H1 (cell line): ENCODE measurements around the gene S100P. TPM values are rescaled to one million over a fixed set of nuclear protein-coding genes. Genes with fewer than 3 reads are reported as not detected.
A peak's percentile ranks its signal among the peaks of the same experiment; 100 is the strongest.

Source experiments
- CTCF ChIA-PET: fragments of 300-600 bp; sonication (Branson Sonifier 250); formaldehyde crosslinking; loops from one replicate; lab custom pipeline; 2021; ENCODE audit not compliant: partially characterized antibody; lab: Charles Lee
- POLR2A ChIA-PET: fragments of 300-600 bp; sonication (Branson Sonifier 250); formaldehyde crosslinking; loops from one replicate; lab custom pipeline; 2021; ENCODE audit warnings: inconsistent platforms; ENCODE audit not compliant: partially characterized antibody; lab: Charles Lee
- DNase-seq, 2 experiments: peaks; one replicate each; pipeline versions ENCODE4 v3.0.0 to v3.0.0-alpha.2; 2010 to 2022; ENCODE audit warnings: low spot score in 2 of 2, low read depth in 1 of 2, mixed read lengths in 1 of 2
- FAIRE-seq: peaks from 2 replicates; lab custom pipeline; 2011; peaks lifted over from hg19 to GRCh38; lab: Jason Lieb, UNC
- H2AFZ ChIP-seq: 2 replicates; pipeline ENCODE4 v1.8.1; 2012; ENCODE audit warnings: low read length, inconsistent platforms
- H2AK5ac ChIP-seq: 2 replicates; pipeline ENCODE4 v1.6.1; 2013; ENCODE audit warnings: low read depth, low read length
- H2BK120ac ChIP-seq: replicated peaks from 2 replicates; pipeline ENCODE3; 2013; ENCODE audit warnings: low read depth, low read length, inconsistent platforms
- H2BK12ac ChIP-seq: 2 replicates; pipeline ENCODE4 v1.6.1; 2013; ENCODE audit warnings: low read depth, low read length
- H2BK15ac ChIP-seq: 2 replicates; pipeline ENCODE4 v1.6.1; 2013; ENCODE audit warnings: low read length
- H2BK20ac ChIP-seq: 2 replicates; pipeline ENCODE4 v1.6.1; 2013; ENCODE audit warnings: low read length
- H2BK5ac ChIP-seq: 2 replicates; pipeline ENCODE4 v1.6.1; 2013; ENCODE audit warnings: low read depth, low read length
- H3K14ac ChIP-seq: 2 replicates; pipeline ENCODE4 v1.6.1; 2013; ENCODE audit warnings: inconsistent platforms; ENCODE audit not compliant: insufficient read length
- H3K18ac ChIP-seq: 2 replicates; pipeline ENCODE4 v1.6.1; 2013; ENCODE audit warnings: low read length; ENCODE audit errors: extremely low read depth
- H3K23ac ChIP-seq: 2 replicates; pipeline ENCODE4 v1.6.1; 2013; ENCODE audit warnings: inconsistent platforms; ENCODE audit not compliant: insufficient read length
- H3K23me2 ChIP-seq: 2 replicates; pipeline ENCODE4 v1.6.1; 2013; ENCODE audit warnings: low read depth, low read length
- H3K27ac ChIP-seq: 2 replicates; pipeline ENCODE4 v1.6.1; 2011; ENCODE audit warnings: low read depth, low read length, inconsistent platforms
- H3K27me3 ChIP-seq, 4 experiments: replicated peaks in 1 of 4; 1 replicate in 1 of 4; 2 replicates in 3 of 4; pipeline versions ENCODE4 v1.6.1 to v1.8.1; 2011 to 2013; ENCODE audit warnings: low read length in 3 of 4, mild to moderate bottlenecking in 3 of 4, inconsistent platforms in 2 of 4, mixed read lengths in 2 of 4, moderate library complexity in 1 of 4; ENCODE audit not compliant: control insufficient read depth in 3 of 4, insufficient read depth in 3 of 4; ENCODE audit errors: extremely low read depth in 1 of 4
- H3K36me3 ChIP-seq, 4 experiments: 2 replicates each; pipeline versions ENCODE4 v1.6.1 to v1.8.1; 2011 to 2013; ENCODE audit warnings: mild to moderate bottlenecking in 4 of 4, low read length in 3 of 4, moderate library complexity in 2 of 4, control low read depth in 1 of 4, inconsistent platforms in 1 of 4; ENCODE audit not compliant: insufficient read depth in 4 of 4, control insufficient read depth in 2 of 4
- H3K4ac ChIP-seq: replicated peaks from 2 replicates; pipeline ENCODE3; 2013; ENCODE audit warnings: low read length, low read depth, mixed read lengths, inconsistent platforms; ENCODE audit not compliant: insufficient read length
- H3K4me1 ChIP-seq, 4 experiments: replicated peaks in 1 of 4; 1 replicate in 1 of 4; 2 replicates in 3 of 4; pipeline versions ENCODE4 v1.6.1 to v1.8.1; 2011 to 2013; ENCODE audit warnings: low read length in 3 of 4, inconsistent platforms in 2 of 4, mixed read lengths in 1 of 4; ENCODE audit not compliant: insufficient read depth in 4 of 4, control insufficient read depth in 3 of 4
- H3K4me2 ChIP-seq, 2 experiments: 2 replicates each; pipeline versions ENCODE4 v1.6.1 to v1.8.1; 2011 to 2013; ENCODE audit warnings: low read depth in 2 of 2, low read length in 2 of 2, control low read depth in 1 of 2, inconsistent platforms in 1 of 2, mild to moderate bottlenecking in 1 of 2; ENCODE audit not compliant: insufficient read depth in 1 of 2
- H3K4me3 ChIP-seq, 4 experiments: fragments of 200-600, 300-600 bp in 1 of 4; sonication (generic), shearing (Covaris generic), sonication (Bioruptor Twin) in 1 of 4; 2 replicates each; pipeline versions ENCODE4 v1.5.1 to v1.8.1; 2011 to 2016; ENCODE audit warnings: low read length in 4 of 4, low read depth in 3 of 4, control low read depth in 2 of 4, inconsistent platforms in 2 of 4, mild to moderate bottlenecking in 2 of 4, mixed read lengths in 1 of 4, moderate library complexity in 1 of 4; ENCODE audit not compliant: insufficient read depth in 2 of 4; ENCODE audit errors: extremely low read depth in 1 of 4
- H3K56ac ChIP-seq: replicated peaks from 2 replicates; pipeline ENCODE3; 2013; ENCODE audit warnings: low read depth, mild to moderate bottlenecking, mixed read lengths, low read length, inconsistent platforms; ENCODE audit not compliant: insufficient read length
- H3K79me1 ChIP-seq: 2 replicates; pipeline ENCODE4 v1.6.1; 2013; ENCODE audit warnings: low read depth, low read length, control low read depth
- H3K79me2 ChIP-seq, 2 experiments: 2 replicates each; pipeline versions ENCODE4 v1.6.1 to v1.8.1; 2012 to 2013; ENCODE audit warnings: low read length in 2 of 2, mild to moderate bottlenecking in 2 of 2, inconsistent platforms in 1 of 2; ENCODE audit not compliant: insufficient read depth in 2 of 2, control insufficient read depth in 1 of 2
- H3K9ac ChIP-seq, 4 experiments: replicated peaks in 1 of 4; 1 replicate in 1 of 4; 2 replicates in 3 of 4; pipeline versions ENCODE4 v1.6.1 to v1.8.1; 2011 to 2013; ENCODE audit warnings: low read depth in 3 of 4, low read length in 3 of 4, control low read depth in 2 of 4, mild to moderate bottlenecking in 2 of 4, moderate library complexity in 2 of 4, inconsistent platforms in 1 of 4; ENCODE audit errors: extremely low read depth in 1 of 4
- H3K9me3 ChIP-seq, 2 experiments: 2 replicates each; pipeline versions ENCODE4 v1.6.1 to v1.8.1; 2012 to 2013; ENCODE audit warnings: mild to moderate bottlenecking in 2 of 2, moderate library complexity in 2 of 2, control low read depth in 1 of 2, inconsistent platforms in 1 of 2, low read depth in 1 of 2, low read length in 1 of 2, mixed read lengths in 1 of 2; ENCODE audit not compliant: insufficient read depth in 2 of 2
- H4K20me1 ChIP-seq, 2 experiments: replicated peaks in 1 of 2; 2 replicates each; pipeline versions ENCODE3 to v1.8.1; 2011 to 2013; ENCODE audit warnings: inconsistent platforms in 2 of 2, low read length in 2 of 2, mild to moderate bottlenecking in 1 of 2; ENCODE audit not compliant: insufficient read depth in 2 of 2, control insufficient read depth in 1 of 2
- H4K5ac ChIP-seq: 2 replicates; pipeline ENCODE4 v1.6.1; 2013; ENCODE audit warnings: low read length, low read depth, mixed read lengths, inconsistent platforms; ENCODE audit not compliant: insufficient read length
- H4K8ac ChIP-seq: 2 replicates; pipeline ENCODE4 v1.8.0; 2013; ENCODE audit warnings: mild to moderate bottlenecking, moderate library complexity, low read length, inconsistent platforms; ENCODE audit not compliant: insufficient read depth; ENCODE audit errors: extremely low read depth
- H4K91ac ChIP-seq: replicated peaks from 2 replicates; pipeline ENCODE3; 2013; ENCODE audit warnings: low read length, mixed read lengths, inconsistent platforms; ENCODE audit not compliant: insufficient read length
- BRCA1 ChIP-seq: IDR thresholded peaks from 2 replicates; pipeline ENCODE4 v1.6.1; 2012; ENCODE audit warnings: low read depth, low read length, improper control_type of control experiment
- CREB1 ChIP-seq: IDR thresholded peaks from 2 replicates; pipeline ENCODE4 v1.6.1; 2012; ENCODE audit warnings: inconsistent platforms
- E2F6 ChIP-seq: IDR thresholded peaks from 2 replicates; pipeline ENCODE4 v1.6.1; 2012; ENCODE audit warnings: inconsistent platforms
- KDM5A ChIP-seq: fragments of 200-600 bp; IDR thresholded peaks from 2 replicates; pipeline ENCODE4 v1.7.1; 2012; ENCODE audit warnings: mild to moderate bottlenecking, low read length, inconsistent platforms, mixed read lengths
- PHF8 ChIP-seq: fragments of 200-600 bp; sonication (generic); conservative IDR thresholded peaks from 2 replicates; pipeline ENCODE4 v1.7.1; 2012; ENCODE audit warnings: low read depth, mild to moderate bottlenecking, inconsistent platforms, low read length, moderate library complexity
- TAF1 ChIP-seq: IDR thresholded peaks from 2 replicates; pipeline ENCODE4 v1.6.1; 2011; ENCODE audit warnings: mild to moderate bottlenecking, low read depth, low read length
- WGBS, 2 experiments: shearing (Covaris generic) in 1 of 2; methylation state at CpG; one replicate each; pipeline versions ENCODE4 v1.1.6 to v1.1.7; 2013 to 2015; ENCODE audit warnings: low lambda C conversion rate in 2 of 2, mixed read lengths in 2 of 2, inconsistent platforms in 1 of 2, low coverage in 1 of 2, missing lambda C conversion rate in 1 of 2; ENCODE audit not compliant: insufficient replicate concordance in 2 of 2, insufficient coverage in 1 of 2, insufficient read length in 1 of 2; ENCODE audit errors: extremely low coverage in 1 of 2, missing lambda C conversion rate in 1 of 2; 5-methylcytosine and 5-hydroxymethylcytosine counted together
- polyA plus RNA-seq, 7 experiments: library from polyadenylated mRNA; depleted of rRNA in 3 of 7; stranded (reverse) in 5 of 7; unstranded in 2 of 7; fragments of >200 nt in 5 of 7; fragments of 200-250 nt in 2 of 7; gene quantifications; 1 replicate in 5 of 7; 2 replicates in 1 of 7; 4 replicates in 1 of 7; pipeline versions ENCODE4 v1.2.1 to v1.2.3, GENCODE V29; 2011 to 2013; ENCODE audit warnings: missing spikeins in 2 of 7, mixed read lengths in 2 of 7
- total RNA-seq: library from RNA; stranded (reverse); fragmentation: NEBNext Ultra II Directional; extraction: Animal tissue kit (Norgen Biotek cat#: 25700); gene quantifications from 2 replicates; pipeline ENCODE4 v1.2.1, GENCODE V29; 2021
- TF ChIP-seq, protein P1 (sequence below): IDR thresholded peaks from 2 replicates; pipeline ENCODE4 v1.6.1; 2012; ENCODE audit warnings: low read length, inconsistent platforms

Gene S100P
- total and polyA plus RNA-seq, 2 of the 8 experiments (the other 6 are each of a cell fraction or from before 2014, with no cell fraction given): not detected

GRCh38 chr4:6663596-6664393 lies 29.9 kb upstream of the S100P start:
- H3K56ac ChIP-seq: no peak overlapping the region
- no peak for DNase-seq
- H4K5ac ChIP-seq: no peak overlapping the region
- H3K4ac ChIP-seq: no peak overlapping the region
- peaks cover 0 to 15% (median 11%) of the 10 kb centered on the region in 4 experiments; a peak in 5 of 7 replicates for H3K27me3 ChIP-seq
- peaks cover 2% of the 10 kb centered on the region; the same call in 1 of the 2 replicates for H3K23me2 ChIP-seq
- 0 out of 2 replicates have a peak, but pooled peaks cover 2% of the 10 kb centered on the region for H3K79me1 ChIP-seq
- no peaks in the 10 kb centered on the region; a peak in 1 of 7 replicates for H3K4me1 ChIP-seq
- no peak overlapping the region for H3K14ac ChIP-seq
- no peak overlapping the region for H3K18ac ChIP-seq
- no peak overlapping the region for H4K8ac ChIP-seq
- no peak overlapping the region for H2BK15ac ChIP-seq
- no peak overlapping the region for H2AK5ac ChIP-seq
- no peaks in the 10 kb centered on the region for H3K79me2 ChIP-seq
- H2BK5ac ChIP-seq: no peak overlapping the region
- H3K23ac ChIP-seq: no peak overlapping the region
- FAIRE-seq: no peak
- no peak overlapping the region for H2BK20ac ChIP-seq
- POLR2A ChIA-PET: interaction anchor here (1.0 to 4.0 kb wide), 5 partner anchors 9 to 23 kb away, joined by 3 to 33 read pairs (median 3); partner anchors contain the start of gene MRFAP1
- H2BK12ac ChIP-seq: no peak overlapping the region
- H2AFZ ChIP-seq: no peak overlapping the region
- TF ChIP-seq PHF8 (no peak), TAF1 (no peak), KDM5A (no peak), E2F6 (no peak), BRCA1 (no peak), CREB1 (no peak)
- TF ChIP-seq, protein P1, sequence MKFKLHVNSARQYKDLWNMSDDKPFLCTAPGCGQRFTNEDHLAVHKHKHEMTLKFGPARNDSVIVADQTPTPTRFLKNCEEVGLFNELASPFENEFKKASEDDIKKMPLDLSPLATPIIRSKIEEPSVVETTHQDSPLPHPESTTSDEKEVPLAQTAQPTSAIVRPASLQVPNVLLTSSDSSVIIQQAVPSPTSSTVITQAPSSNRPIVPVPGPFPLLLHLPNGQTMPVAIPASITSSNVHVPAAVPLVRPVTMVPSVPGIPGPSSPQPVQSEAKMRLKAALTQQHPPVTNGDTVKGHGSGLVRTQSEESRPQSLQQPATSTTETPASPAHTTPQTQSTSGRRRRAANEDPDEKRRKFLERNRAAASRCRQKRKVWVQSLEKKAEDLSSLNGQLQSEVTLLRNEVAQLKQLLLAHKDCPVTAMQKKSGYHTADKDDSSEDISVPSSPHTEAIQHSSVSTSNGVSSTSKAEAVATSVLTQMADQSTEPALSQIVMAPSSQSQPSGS: no peak
- H4K20me1 ChIP-seq: peaks cover 0 to 8% of the 10 kb centered on the region in 2 experiments
- H3K4me2 ChIP-seq: no peak overlapping the region; a peak in 1 of 4 replicates
- H3K9me3 ChIP-seq: no peaks in the 10 kb centered on the region; a peak in 1 of 4 replicates
- H3K27ac ChIP-seq: no peak overlapping the region
- CTCF ChIA-PET: interaction anchor here (0.6 to 2.9 kb wide), 9 partner anchors 12 to 332 kb away, joined by 3 to 16 read pairs (median 4); no protein-coding TSS in a partner anchor
- H3K4me3 ChIP-seq: 0 out of 8 replicates have a peak overlapping the region, but pooled peaks of 1 of the 4 experiments have one; percentile 6
- 94% methylated on average over 38 of the region's 55 CpGs; no CpG with 5 or more reads in 1 of the 2 experiments for WGBS, 2 experiments
- H3K36me3 ChIP-seq: no peaks in the 10 kb centered on the region
- no peak overlapping the region for H4K91ac ChIP-seq
- H3K9ac ChIP-seq: no peak overlapping the region
- H2BK120ac ChIP-seq: no peak overlapping the region
